Fibroblast of lung (primary cell): ENCODE measurements around the gene ALOXE3. TPM values are rescaled to one million over a fixed set of nuclear protein-coding genes. Genes with fewer than 3 reads are reported as not detected.

ENCODE experiments used
- DNase-seq, 2 donors: peaks; one replicate each; pipeline versions ENCODE4 v3.0.0 to v3.0.0-alpha.2; 2010; ENCODE audit warnings: low read depth in 2 of 2
- H2AFZ ChIP-seq: 2 replicates; pipeline ENCODE4 v1.5.1; 2012; ENCODE audit warnings: low read length, control low read depth, inconsistent platforms
- H3K27ac ChIP-seq: 2 replicates; pipeline ENCODE4 v1.5.1; 2011; ENCODE audit warnings: low read length, control low read depth; ENCODE audit not compliant: insufficient read depth
- H3K27me3 ChIP-seq: 2 replicates; pipeline ENCODE4 v1.5.1; 2011; ENCODE audit warnings: mild to moderate bottlenecking, low read length; ENCODE audit not compliant: control insufficient read depth, insufficient read depth
- H3K36me3 ChIP-seq: 2 replicates; pipeline ENCODE4 v1.5.1; 2011; ENCODE audit warnings: low read length; ENCODE audit not compliant: control insufficient read depth, insufficient read depth
- H3K4me1 ChIP-seq: 2 replicates; pipeline ENCODE4 v1.5.1; 2011; ENCODE audit warnings: low read length; ENCODE audit not compliant: control insufficient read depth, insufficient read depth; ENCODE audit errors: extremely low read depth
- H3K4me2 ChIP-seq: 2 replicates; pipeline ENCODE4 v1.5.1; 2011; ENCODE audit warnings: low read length, control low read depth; ENCODE audit not compliant: insufficient read depth; ENCODE audit errors: extremely low read depth
- H3K4me3 ChIP-seq, 4 experiments: fragments of 200-600 bp in 1 of 4; sonication (generic) in 1 of 4; replicated peaks in 1 of 4; 2 replicates each; pipeline ENCODE4 v1.5.1; 2011 to 2016; ENCODE audit warnings: low read length in 4 of 4, low read depth in 3 of 4, mild to moderate bottlenecking in 3 of 4, control low read depth in 2 of 4, inconsistent platforms in 1 of 4, mixed read lengths in 1 of 4; ENCODE audit not compliant: insufficient read depth in 1 of 4; ENCODE audit errors: control extremely low read depth in 1 of 4
- H3K79me2 ChIP-seq: 2 replicates; pipeline ENCODE4 v1.5.1; 2012; ENCODE audit warnings: mild to moderate bottlenecking, low read length, inconsistent platforms; ENCODE audit not compliant: control insufficient read depth, insufficient read depth
- H3K9ac ChIP-seq: 2 replicates; pipeline ENCODE4 v1.5.1; 2011; ENCODE audit warnings: mild to moderate bottlenecking, low read length, control low read depth; ENCODE audit not compliant: insufficient read depth
- H3K9me3 ChIP-seq: 2 replicates; pipeline ENCODE4 v1.5.1; 2012; ENCODE audit warnings: low read depth, low read length; ENCODE audit not compliant: control insufficient read depth, insufficient read depth
- H4K20me1 ChIP-seq: 2 replicates; pipeline ENCODE4 v1.5.1; 2011; ENCODE audit warnings: low read length; ENCODE audit not compliant: control insufficient read depth, insufficient read depth; ENCODE audit errors: extremely low read depth
- EZH2 ChIP-seq: IDR thresholded peaks from 2 replicates; pipeline ENCODE4 v1.5.1; 2012; ENCODE audit warnings: low read length, control low read depth, mild to moderate bottlenecking; ENCODE audit errors: missing control alignments
- polyA plus RNA-seq, 2 donors: library from polyadenylated mRNA; depleted of rRNA in 1 of 2; stranded (reverse) in 1 of 2; unstranded in 1 of 2; fragments of >200 nt; gene quantifications; 2 replicates each; pipeline ENCODE4 v1.2.1, GENCODE V29; 2011 to 2012; ENCODE audit warnings: missing spikeins in 1 of 2
- total RNA-seq: library from RNA; depleted of rRNA; stranded (reverse); fragments of >200 nt; gene quantifications from 2 replicates; pipeline ENCODE4 v1.2.1, GENCODE V29; 2014
- TF ChIP-seq, protein P1 (sequence below), 2 donors: IDR thresholded peaks in 1 of 2; conservative IDR thresholded peaks in 1 of 2; 1 replicate in 1 of 2; 2 replicates in 1 of 2; pipeline ENCODE4 v1.5.1; 2011 to 2012; ENCODE audit warnings: low read length in 2 of 2, control low read depth in 1 of 2, inconsistent platforms in 1 of 2, low read depth in 1 of 2, mild to moderate bottlenecking in 1 of 2

ALOXE3 gene
- total and polyA plus RNA-seq, 2 donors (not counting 1 experiment from before 2014, with no cell fraction given): 0.01 TPM; not detected in 1

DNA sequence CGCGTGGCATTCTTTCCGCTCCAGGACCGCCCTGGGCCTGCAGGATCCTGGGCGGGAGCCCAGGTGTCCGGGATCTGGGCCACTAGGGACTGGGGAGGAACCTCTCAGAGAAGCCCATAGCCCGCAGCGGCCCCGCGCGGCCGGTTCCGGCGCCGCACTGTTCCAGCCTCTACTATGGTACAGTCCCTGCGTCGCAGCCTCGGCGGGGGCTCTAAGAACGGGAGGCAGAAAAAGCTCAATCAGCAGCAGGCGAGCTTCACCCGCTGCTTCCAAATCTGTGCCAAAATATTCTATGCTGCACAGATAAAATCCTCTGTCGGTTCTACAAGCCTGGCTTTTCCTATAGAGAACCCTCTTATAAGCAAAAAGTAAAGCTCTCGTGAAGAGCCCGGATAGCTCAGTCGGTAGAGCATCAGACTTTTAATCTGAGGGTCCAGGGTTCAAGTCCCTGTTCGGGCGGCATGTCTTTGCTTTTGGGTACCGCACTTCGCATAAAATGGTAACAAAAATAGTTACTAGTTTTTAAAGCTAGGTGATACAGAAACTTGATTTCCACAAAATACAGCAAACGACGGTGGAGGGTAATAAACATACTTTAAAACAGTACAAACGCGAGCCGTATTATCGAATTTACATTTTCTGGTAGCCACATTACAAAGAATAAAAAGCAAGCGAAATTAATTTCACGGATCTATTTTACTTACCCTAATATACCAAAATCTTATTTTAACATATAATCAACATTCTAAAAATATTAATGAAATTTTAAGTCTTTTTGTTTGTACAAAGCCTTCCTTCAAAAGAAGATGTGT is 661 bp upstream of the ALOXE3 start:
- no peak for TF ChIP-seq EZH2
- TF ChIP-seq, protein P1, sequence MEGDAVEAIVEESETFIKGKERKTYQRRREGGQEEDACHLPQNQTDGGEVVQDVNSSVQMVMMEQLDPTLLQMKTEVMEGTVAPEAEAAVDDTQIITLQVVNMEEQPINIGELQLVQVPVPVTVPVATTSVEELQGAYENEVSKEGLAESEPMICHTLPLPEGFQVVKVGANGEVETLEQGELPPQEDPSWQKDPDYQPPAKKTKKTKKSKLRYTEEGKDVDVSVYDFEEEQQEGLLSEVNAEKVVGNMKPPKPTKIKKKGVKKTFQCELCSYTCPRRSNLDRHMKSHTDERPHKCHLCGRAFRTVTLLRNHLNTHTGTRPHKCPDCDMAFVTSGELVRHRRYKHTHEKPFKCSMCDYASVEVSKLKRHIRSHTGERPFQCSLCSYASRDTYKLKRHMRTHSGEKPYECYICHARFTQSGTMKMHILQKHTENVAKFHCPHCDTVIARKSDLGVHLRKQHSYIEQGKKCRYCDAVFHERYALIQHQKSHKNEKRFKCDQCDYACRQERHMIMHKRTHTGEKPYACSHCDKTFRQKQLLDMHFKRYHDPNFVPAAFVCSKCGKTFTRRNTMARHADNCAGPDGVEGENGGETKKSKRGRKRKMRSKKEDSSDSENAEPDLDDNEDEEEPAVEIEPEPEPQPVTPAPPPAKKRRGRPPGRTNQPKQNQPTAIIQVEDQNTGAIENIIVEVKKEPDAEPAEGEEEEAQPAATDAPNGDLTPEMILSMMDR (conservative IDR thresholded peaks at IDR 0.05 in 1 of 2, IDR thresholded peaks at IDR 0.05 in 1 of 2; ENCODE audit: low read depth in 1 of 2, low read length in 2 of 2): peak; percentile 72 to 79
- Histone ChIP-seq H3K4me1 (peaks cover 5% of the 10 kb centered on the region), H3K9me3 (no peaks in the 10 kb centered on the region), H3K9ac (no peak overlapping the region), H3K27ac (no peak overlapping the region), H3K4me3 (peak overlapping the region; percentile 9 to 83 (median 66)), H3K36me3 (no peaks in the 10 kb centered on the region), H4K20me1 (no peaks in the 10 kb centered on the region), H3K27me3 (peaks cover 28% of the 10 kb centered on the region), H3K79me2 (no peaks in the 10 kb centered on the region), H2AFZ (peak overlapping the region; percentile 47), H3K4me2 (peak overlapping the region; percentile 99)
- DNase-seq: peak; percentile 68 to 86

DNA sequence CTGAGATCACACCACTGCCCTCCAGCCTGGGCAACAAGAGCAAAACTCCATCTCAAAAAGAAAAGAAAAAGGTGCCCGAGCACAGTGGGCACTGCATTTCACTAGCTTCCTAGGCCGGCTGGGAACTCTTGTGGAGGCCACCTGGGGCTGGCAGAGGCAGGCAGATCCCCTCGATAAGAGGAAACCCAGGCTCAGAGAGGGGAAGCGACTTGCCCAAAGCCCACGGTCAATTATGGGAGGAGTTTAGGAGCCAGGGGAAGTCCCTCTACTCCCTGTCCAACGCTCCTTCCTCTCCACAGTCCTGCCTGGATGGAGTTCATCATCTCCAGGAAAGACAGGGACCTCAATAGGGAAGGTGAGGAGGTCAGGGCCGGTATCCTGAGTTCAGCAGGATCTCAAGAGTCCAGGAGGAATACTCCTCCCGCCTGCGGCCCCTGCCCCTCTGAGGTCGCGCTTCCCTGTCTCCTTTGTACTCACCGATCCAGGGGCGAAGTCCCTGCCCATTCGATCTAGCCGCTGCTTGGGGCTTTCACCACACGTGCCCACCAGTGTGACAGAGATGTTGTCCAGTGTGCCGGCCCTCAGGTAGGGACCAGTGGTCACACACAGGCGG is 841 bp downstream of the ALOXE3 start:
- Histone ChIP-seq H3K9me3 (no peaks in the 10 kb centered on the region), H3K9ac (no peak overlapping the region), H3K4me2 (peak overlapping the region; percentile 99), H4K20me1 (no peaks in the 10 kb centered on the region), H3K27ac (no peak overlapping the region), H3K4me1 (peaks cover 5% of the 10 kb centered on the region), H3K27me3 (peaks cover 33% of the 10 kb centered on the region), H2AFZ (peak overlapping the region; percentile 60), H3K4me3 (peak overlapping the region in 2 of 4 experiments; percentile 70 to 83), H3K36me3 (no peaks in the 10 kb centered on the region), H3K79me2 (no peaks in the 10 kb centered on the region)
- TF ChIP-seq, protein P1 (conservative IDR thresholded peaks at IDR 0.05 in 1 of 2, IDR thresholded peaks at IDR 0.05 in 1 of 2; ENCODE audit: low read depth in 1 of 2, low read length in 2 of 2): no peak
- no peak for TF ChIP-seq EZH2
- no peak for DNase-seq

DNA sequence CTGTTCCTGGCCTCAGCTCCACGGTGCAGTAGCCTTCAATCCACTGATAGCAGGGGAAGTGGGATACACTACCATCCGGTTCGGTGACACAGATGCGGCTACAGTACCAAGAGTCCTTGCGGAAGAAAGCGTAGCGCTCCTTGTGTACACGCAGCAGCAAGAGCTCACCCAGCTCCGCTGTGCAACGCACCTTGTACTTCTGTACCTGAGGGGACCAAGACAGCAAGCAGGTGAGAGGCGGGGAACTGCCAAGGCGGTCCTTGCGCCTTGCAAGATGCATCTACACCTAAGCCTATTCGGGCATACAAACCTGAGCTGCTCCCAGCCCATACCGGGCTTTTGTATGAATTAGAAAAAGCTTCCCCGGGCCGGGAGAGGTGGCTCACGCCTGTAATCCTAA is 1.5 kb downstream of the ALOXE3 start:
- no peak for DNase-seq
- H3K9me3 ChIP-seq: no peaks in the 10 kb centered on the region
- no peak overlapping the region for H2AFZ ChIP-seq
- H3K4me3 ChIP-seq: no peak overlapping the region
- H3K4me2 ChIP-seq: no peak overlapping the region
- H3K27ac ChIP-seq: no peak overlapping the region
- no peak overlapping the region for H3K9ac ChIP-seq
- H3K27me3 ChIP-seq: peaks cover 39% of the 10 kb centered on the region
- no peaks in the 10 kb centered on the region for H4K20me1 ChIP-seq
- peaks cover 5% of the 10 kb centered on the region for H3K4me1 ChIP-seq
- no peaks in the 10 kb centered on the region for H3K36me3 ChIP-seq
- no peak for TF ChIP-seq EZH2
- TF ChIP-seq, protein P1 (conservative IDR thresholded peaks at IDR 0.05 in 1 of 2, IDR thresholded peaks at IDR 0.05 in 1 of 2; ENCODE audit: low read depth in 1 of 2, low read length in 2 of 2): no peak
- no peaks in the 10 kb centered on the region for H3K79me2 ChIP-seq
